ENCODE results near the gene SATB1. TPM values are rescaled to one million over a fixed set of nuclear protein-coding genes. Genes with fewer than 3 reads are reported as not detected.
"Not testable (repeated sequence)": the region's sequence is repeated elsewhere in the genome, so short reads cannot be mapped to it uniquely, and the experiment has no call there.

SATB1 gene
- total RNA-seq, 1 experiment from 2014 or later = 15.6 TPM

- no peaks in the 10 kb centered on the region for H3K9me2 ChIP-seq (replicated peaks; ENCODE audit: low read length)
- intact Hi-C loops (cut with micrococcal nuclease) = no loop called here
- H3K27ac ChIP-seq (ENCODE audit: low read length) = no peak overlapping the region
- peaks cover 3% of the 10 kb centered on the region; the same call in 1 of the 2 replicates for H3K27me3 ChIP-seq (ENCODE audit: low read length)
- H3K36me3 ChIP-seq (ENCODE audit: low read depth, low read length) = no peaks in the 10 kb centered on the region
- H4K20me1 ChIP-seq (ENCODE audit: low read length) = no peaks in the 10 kb centered on the region
- no peak overlapping the region for H3K4me3 ChIP-seq (ENCODE audit: low read length)
- ChIA-PET CTCF (no interaction called here), POLR2A (ENCODE audit: unreplicated experiment) (interaction anchor here (0.6 kb wide), 1 partner anchor 1476 kb away, joined by 11 read pairs; no protein-coding TSS in a partner anchor)
- H2AFZ ChIP-seq (ENCODE audit: low read length) = no peak overlapping the region
- no TSS peak for BruUV-seq (replicated peaks)
- TF ChIP-seq CTCF (conservative IDR thresholded peaks at IDR 0.05; ENCODE audit: low read depth, low read length) = no peak
- TF ChIP-seq EZH2 (IDR thresholded peaks at IDR 0.05; ENCODE audit: low read length, unreplicated experiment) = no peak
- no peak for TF ChIP-seq EZH2phosphoT487 (IDR thresholded peaks at IDR 0.05; ENCODE audit: borderline replicate concordance, low read length)
- H3K4me2 ChIP-seq (ENCODE audit: low read length) = no peak overlapping the region
- H3K4me1 ChIP-seq (ENCODE audit: insufficient read depth, low read length) = no peaks in the 10 kb centered on the region
- DNase-seq (no peak), ATAC-seq (no peak)
- H3F3A ChIP-seq (ENCODE audit: low read length, unreplicated experiment) = no peaks in the 10 kb centered on the region
- H3K79me2 ChIP-seq (ENCODE audit: low read length) = no peaks in the 10 kb centered on the region
- H3K9me3 ChIP-seq (ENCODE audit: low read length) = no peaks in the 10 kb centered on the region
- H3K9ac ChIP-seq (ENCODE audit: low read length) = no peak overlapping the region
Measured at GRCh38 chr3:18469775-18470174, 44.6 kb upstream of the SATB1 start.

GRCh38 chr3:18466136-18466535 is 41.0 kb upstream of the SATB1 start:
- ATAC-seq (no peak), DNase-seq (no peak)
- Histone ChIP-seq H2AFZ (ENCODE audit: low read length) (no peak overlapping the region), H3K4me1 (ENCODE audit: insufficient read depth, low read length) (no peaks in the 10 kb centered on the region), H3K27ac (ENCODE audit: low read length) (no peak overlapping the region), H3K9ac (ENCODE audit: low read length) (no peak overlapping the region), H3F3A (ENCODE audit: low read length, unreplicated experiment) (no peaks in the 10 kb centered on the region), H3K4me3 (ENCODE audit: low read length) (no peak overlapping the region), H3K27me3 (ENCODE audit: low read length) (no peaks in the 10 kb centered on the region), H3K79me2 (ENCODE audit: low read length) (no peaks in the 10 kb centered on the region), H3K4me2 (ENCODE audit: low read length) (no peak overlapping the region), H3K9me2 (replicated peaks; ENCODE audit: low read length) (no peaks in the 10 kb centered on the region), H3K36me3 (ENCODE audit: low read depth, low read length) (no peaks in the 10 kb centered on the region), H4K20me1 (ENCODE audit: low read length) (no peaks in the 10 kb centered on the region), H3K9me3 (ENCODE audit: low read length) (no peaks in the 10 kb centered on the region)
- POLR2A ChIA-PET (ENCODE audit: unreplicated experiment) = no interaction called here
- TF ChIP-seq EZH2phosphoT487 (IDR thresholded peaks at IDR 0.05; ENCODE audit: borderline replicate concordance, low read length) (no peak), EZH2 (IDR thresholded peaks at IDR 0.05; ENCODE audit: low read length, unreplicated experiment) (no peak), CTCF (conservative IDR thresholded peaks at IDR 0.05; ENCODE audit: low read depth, low read length) (no peak)
- intact Hi-C loops (cut with micrococcal nuclease) = no loop called here
- CTCF ChIA-PET = no interaction called here
- no TSS peak for BruUV-seq (replicated peaks)

GRCh38 chr3:18454766-18455165 is 29.6 kb upstream of the SATB1 start:
- ChIA-PET POLR2A (ENCODE audit: unreplicated experiment) (no interaction called here), CTCF (no interaction called here)
- no peaks in the 10 kb centered on the region for H3K9me3 ChIP-seq (ENCODE audit: low read length)
- no peak overlapping the region for H3K27ac ChIP-seq (ENCODE audit: low read length)
- no peak overlapping the region for H3K4me2 ChIP-seq (ENCODE audit: low read length)
- no peaks in the 10 kb centered on the region for H3F3A ChIP-seq (ENCODE audit: low read length, unreplicated experiment)
- no peaks in the 10 kb centered on the region for H3K79me2 ChIP-seq (ENCODE audit: low read length)
- no peaks in the 10 kb centered on the region for H3K9me2 ChIP-seq (replicated peaks; ENCODE audit: low read length)
- BruUV-seq (replicated peaks) = no TSS peak
- H3K9ac ChIP-seq (ENCODE audit: low read length) = no peak overlapping the region
- no peaks in the 10 kb centered on the region for H3K4me1 ChIP-seq (ENCODE audit: insufficient read depth, low read length)
- no peak for ATAC-seq
- H3K27me3 ChIP-seq (ENCODE audit: low read length) = no peaks in the 10 kb centered on the region
- DNase-seq = no peak
- H2AFZ ChIP-seq (ENCODE audit: low read length) = no peak overlapping the region
- H3K36me3 ChIP-seq (ENCODE audit: low read depth, low read length) = no peaks in the 10 kb centered on the region
- no peaks in the 10 kb centered on the region for H4K20me1 ChIP-seq (ENCODE audit: low read length)
- intact Hi-C loops (cut with micrococcal nuclease) = no loop called here
- no peak overlapping the region for H3K4me3 ChIP-seq (ENCODE audit: low read length)
- TF ChIP-seq EZH2phosphoT487 (IDR thresholded peaks at IDR 0.05; ENCODE audit: borderline replicate concordance, low read length) (no peak), EZH2 (IDR thresholded peaks at IDR 0.05; ENCODE audit: low read length, unreplicated experiment) (no peak), CTCF (conservative IDR thresholded peaks at IDR 0.05; ENCODE audit: low read depth, low read length) (no peak)

- not testable (repeated sequence) for ATAC-seq; H3K4me2 ChIP-seq (ENCODE audit: low read length); BruUV-seq (replicated peaks)
Measured at GRCh38 chr3:18449618-18450017, 24.5 kb upstream of the SATB1 start.

More at GRCh38 chr3:18449618-18450017, 24.5 kb upstream of the SATB1 start:
- H3K36me3 ChIP-seq (ENCODE audit: low read depth, low read length); H3K4me1 ChIP-seq (ENCODE audit: insufficient read depth, low read length); intact Hi-C loops (cut with micrococcal nuclease); POLR2A ChIA-PET (ENCODE audit: unreplicated experiment); H3K9me3 ChIP-seq (ENCODE audit: low read length); DNase-seq; H3K4me3 ChIP-seq (ENCODE audit: low read length); H3K9ac ChIP-seq (ENCODE audit: low read length); H3K27ac ChIP-seq (ENCODE audit: low read length); H3K27me3 ChIP-seq (ENCODE audit: low read length); H3F3A ChIP-seq (ENCODE audit: low read length, unreplicated experiment); H2AFZ ChIP-seq (ENCODE audit: low read length); H4K20me1 ChIP-seq (ENCODE audit: low read length); H3K79me2 ChIP-seq (ENCODE audit: low read length); CTCF ChIA-PET; H3K9me2 ChIP-seq (replicated peaks; ENCODE audit: low read length): not testable (repeated sequence)
